Activated gamma-delta T cell (primary cell): ENCODE measurements around the gene MITF.

Experiments
- DNase-seq: peaks from one replicate; lab custom pipeline; 2025; lab: John Stamatoyannopoulos, UW

The MITF gene

DNA sequence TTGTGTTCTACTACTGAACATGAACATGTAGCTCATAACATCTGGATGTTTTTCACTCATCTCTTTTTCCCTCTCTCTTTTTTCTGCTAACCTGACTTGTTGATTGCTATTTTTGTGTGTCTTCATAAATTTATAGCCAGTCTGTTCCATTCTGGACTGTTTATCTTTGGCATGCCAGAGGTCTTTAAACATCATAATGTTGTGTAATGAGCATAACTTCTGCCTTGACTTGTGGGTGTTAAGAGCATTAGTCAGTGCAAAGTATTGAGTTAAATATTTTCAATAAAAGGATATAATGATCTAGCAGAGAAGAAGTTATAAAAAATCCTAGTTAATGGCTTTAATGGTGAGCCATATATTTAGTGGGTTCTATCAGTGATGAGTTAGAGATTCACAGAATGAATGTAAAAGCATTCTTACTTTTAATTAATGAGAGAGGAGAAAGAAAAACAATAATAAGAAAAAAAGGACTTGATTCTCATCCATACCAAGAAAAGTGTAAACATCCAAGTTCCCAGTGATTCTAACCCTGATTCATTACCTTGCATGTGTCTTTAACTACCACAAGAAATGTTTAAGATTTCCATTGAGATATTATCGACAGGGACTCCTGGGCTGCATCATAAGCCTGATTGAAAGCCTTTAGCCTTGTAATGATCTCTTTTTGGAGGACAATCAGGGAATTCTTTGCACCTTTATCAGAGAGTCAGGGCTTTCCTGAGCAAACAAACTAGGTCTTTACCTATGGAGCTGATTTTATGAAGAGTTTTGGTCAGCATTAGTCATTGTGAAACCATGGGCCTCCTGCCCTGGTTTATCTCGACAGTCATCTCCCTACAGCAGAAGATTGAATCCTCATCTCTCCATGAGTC, 22.9 kb downstream of the MITF start:
- no peak for DNase-seq

DNA sequence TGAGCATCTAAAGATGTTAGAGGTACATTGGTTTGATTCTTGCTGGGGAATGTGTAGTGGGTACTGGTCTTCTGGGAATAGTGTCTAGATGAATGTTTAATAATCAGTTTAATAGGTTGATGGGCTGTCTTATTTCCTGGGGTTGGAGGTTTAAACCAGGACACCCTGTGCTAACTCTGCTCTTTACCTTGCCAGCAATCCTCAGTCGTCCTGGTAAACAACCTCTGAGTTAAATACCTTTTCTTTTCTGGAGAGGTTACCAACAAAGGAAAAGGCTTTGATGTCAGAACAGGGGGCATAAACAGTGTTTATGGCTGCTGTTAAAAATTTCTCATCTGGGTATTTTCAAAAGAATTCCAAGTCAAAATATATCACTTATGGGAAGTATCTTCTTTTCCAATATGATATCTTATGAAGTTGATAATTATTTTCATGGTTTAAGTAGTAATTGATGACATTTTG, 23.5 kb downstream of the MITF start:
- DNase-seq: no peak

DNA sequence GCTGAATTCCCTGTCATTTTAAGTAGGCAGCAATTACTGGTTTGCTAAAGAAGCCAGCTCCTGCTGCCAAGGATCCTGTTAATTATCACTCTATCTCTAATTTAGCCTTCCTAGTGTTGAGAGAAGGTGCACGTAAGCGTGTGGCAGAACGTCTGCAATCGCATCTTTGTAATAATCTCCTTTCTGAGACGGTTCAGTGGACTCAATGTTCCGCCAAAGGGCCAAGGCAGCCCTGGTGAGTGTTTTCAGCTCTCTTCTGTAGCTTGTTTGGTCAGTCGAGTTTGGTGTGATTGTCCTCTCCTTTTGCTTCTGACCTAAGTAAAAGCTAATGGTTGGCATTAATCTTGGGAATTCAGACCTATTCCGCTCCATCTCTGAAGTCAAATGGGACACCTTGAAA, 24.2 kb downstream of the MITF start:
- DNase-seq: no peak

DNA sequence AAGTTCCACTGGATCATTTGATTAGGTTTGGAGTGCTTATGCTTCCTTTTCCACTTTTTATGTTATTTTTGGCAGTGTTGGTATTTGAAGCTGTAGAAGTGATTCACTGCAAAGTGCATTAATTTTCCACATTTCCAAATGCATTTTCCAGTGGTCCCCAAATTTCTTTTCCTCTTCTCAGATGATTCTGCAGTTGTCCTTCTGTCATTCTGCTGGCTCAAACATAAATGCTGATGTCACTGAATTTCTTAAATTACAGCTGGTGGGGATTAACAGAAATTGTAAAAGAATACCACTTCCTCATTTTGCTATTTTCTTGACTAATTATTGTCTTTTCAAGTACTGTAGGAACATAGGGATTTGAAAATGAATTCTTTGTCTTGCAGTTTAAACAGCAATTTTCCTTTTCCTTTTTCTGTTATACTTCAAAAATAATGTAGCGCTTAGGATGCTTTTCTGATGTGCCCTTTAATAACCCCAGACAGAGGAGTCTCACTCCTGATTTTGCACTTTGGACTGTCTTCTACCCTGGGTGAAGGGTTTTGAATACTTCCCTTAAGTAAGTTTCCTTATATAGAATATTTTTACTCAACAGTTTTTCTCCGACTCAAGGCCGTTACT, 25.0 kb downstream of the MITF start:
- DNase-seq: no peak

- DNase-seq: no peak
These were observed 25.6 kb downstream of the MITF start for GRCh38 chr3:69764861-69765260.

GRCh38 chr3:69766638-69767037, 27.4 kb downstream of the MITF start:
- DNase-seq: no peak

DNA sequence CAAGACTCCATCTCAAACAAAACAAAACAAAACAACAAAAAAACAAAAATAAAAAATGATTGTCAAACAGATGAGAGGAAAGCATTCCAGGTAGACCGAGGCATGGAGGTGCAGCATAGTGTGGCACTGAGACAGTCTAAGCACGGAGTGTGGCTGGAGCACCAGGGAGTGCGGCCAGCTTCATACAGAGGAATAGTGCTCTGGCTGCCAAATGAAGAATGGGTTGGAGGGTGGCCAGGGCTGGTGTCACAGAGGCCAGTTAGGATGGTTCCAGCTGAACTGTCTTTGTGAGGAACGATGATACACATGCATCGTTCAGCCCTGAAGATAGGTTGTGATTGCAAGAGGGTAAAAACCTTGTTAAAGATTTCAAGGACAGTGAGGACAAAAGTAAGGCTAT, 28.3 kb downstream of the MITF start:
- DNase-seq: no peak

GRCh38 chr3:69768438-69768837, 29.2 kb downstream of the MITF start:
- no peak for DNase-seq

- DNase-seq: no peak
These were observed 31.0 kb downstream of the MITF start for GRCh38 chr3:69770219-69770618.

DNA sequence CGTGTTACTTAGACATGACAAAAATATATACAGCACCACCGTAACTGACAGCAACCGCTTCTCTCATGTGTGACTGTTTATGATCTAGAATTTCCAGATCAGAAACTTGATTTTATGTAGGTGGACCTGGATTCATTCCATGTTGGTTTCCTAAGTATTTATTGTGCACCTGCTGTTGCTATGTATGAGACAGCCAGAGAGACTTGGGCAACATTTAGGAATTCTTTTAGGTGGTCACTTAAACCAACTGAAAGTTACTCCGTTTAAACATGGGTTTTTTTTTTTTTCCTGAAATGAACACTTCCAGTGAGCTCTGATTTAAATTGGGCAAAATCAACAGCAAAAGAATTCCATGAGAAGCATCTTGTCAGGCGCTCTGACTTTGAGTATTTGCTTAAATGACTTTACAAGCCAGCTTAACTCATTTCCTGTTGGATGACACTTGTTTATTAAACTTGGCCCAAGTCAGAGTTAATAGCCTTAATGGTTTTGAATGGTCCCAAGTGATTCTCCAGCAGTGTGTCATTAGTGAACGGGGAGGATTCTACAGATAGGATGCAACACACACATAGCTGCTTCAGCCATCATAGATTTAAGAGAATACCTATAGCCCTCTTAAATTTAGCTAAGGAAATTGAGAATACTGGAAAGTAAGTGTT, 31.8 kb downstream of the MITF start:
- no peak for DNase-seq

DNA sequence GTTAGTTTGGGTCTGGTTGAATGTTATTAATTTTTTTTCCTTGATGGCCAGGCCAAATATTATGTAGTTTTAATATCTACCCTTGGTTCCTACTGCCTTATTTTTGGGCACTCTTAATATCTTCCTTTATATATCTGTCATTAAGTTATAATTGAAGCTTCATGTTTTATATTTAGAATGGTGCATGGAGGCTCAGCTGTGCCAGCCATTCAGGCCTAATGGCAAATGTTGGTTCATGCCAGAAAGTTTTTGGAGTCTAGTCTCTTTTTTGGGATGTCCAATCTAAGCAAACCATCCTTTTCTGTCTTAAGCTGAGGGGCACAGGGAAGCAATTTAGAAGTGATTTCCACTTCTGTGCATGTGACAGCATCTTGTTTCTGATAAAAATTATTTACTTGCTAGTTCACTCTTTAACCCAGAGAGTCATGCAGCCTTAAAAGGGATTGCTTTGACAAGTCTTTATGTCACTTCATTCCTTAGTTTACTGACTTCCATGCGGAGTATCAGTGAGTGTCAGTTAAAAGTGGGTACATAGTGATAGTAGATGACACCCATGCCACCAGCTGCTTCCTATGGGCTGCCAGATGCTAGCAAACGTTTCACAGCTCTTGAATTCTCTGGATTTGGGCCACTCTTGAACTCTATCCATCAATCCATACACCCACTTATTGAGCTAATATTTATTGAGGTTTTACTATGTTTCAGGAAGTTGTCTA, 33.0 kb downstream of the MITF start:
- DNase-seq: no peak

DNA sequence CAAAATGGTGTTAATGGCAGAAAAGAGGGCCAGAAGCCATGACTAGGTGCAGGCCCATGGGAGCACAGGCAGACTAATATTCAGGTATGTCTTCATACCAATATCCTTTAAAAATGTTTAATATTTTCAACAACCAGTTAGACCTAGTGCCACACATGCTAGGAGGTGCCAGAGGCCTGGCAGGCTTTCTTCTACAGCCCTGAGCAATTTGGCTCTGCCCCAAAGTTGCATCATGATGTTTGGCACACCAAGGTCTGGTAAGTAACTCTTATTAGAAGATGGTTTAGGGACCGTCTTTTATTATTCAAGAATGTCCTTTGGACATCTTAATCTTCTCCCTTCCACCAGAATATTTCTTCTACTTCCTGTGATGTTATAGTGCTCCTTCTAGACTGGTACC, 34.8 kb downstream of the MITF start:
- no peak for DNase-seq

- no peak for DNase-seq
These were observed 36.5 kb downstream of the MITF start for GRCh38 chr3:69775751-69776150.

DNA sequence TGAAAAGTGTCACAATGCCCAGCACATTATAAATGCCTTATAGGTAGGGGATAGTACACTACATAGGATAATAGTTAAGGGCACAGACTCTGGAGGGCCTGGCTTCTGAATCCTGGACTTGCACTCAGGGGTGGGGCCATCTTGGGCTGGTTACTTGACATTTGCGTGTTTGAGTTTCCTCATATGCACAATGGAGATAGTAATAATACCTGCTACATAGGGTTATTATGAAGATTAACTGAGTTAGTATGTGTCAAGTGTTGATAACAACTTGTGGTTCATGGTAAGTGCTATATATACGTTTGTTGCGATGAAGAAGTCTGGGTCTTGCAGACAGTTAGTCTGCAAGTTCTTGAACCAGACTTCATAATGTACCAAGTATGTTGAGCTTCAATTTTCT, 37.0 kb downstream of the MITF start:
- DNase-seq: no peak

DNA sequence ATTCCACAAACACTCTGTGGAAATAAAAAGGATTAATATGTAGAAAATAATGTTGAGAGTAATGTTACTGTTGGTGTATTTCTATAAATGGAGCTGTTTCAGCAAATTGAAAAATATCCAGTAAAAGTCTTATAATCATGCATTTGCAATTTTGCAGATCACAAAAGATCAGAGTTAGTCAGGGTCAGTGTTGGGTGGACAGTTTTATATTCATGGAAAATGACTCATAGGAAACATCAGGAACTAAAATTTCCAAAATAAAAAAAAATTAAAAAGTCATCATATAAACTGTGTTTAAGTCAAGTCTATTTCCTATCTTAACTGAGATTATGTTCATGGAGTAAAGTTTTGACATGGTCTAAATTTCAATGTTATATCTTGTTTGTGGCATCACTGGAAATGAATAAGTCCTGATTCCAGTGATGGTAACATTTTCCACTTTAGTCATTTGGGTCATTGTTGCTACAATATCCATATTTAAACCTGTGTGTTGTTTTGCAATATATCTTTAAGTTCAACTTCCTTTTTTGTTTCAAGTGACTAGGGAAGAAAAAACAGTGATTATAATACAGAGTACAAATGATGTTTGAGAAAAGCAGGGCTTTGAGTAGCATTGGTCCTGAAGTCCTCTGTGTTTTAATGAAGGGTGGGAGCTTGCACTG, 37.8 kb downstream of the MITF start:
- DNase-seq: no peak

DNA sequence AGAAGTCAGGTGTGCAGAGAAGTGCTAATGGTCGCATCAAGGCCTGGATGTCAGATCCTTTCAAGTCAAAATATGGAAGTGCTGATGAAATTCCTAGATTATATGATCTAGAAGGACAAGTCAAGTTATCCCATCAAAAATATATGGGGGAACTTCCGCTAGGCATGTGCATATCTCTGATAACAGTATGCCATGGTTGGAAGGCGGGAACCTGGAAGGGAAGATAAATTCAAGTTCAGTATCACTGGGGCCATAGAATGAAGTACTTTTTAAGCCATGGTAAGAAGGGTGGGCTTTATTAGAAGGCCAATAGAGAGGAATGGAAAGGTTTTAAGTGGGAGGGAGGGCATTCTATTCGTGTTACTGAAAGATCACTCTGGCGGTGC, 38.3 kb downstream of the MITF start:
- DNase-seq: no peak

- DNase-seq: no peak
These were observed 42.3 kb downstream of the MITF start for GRCh38 chr3:69781593-69781992.

DNA sequence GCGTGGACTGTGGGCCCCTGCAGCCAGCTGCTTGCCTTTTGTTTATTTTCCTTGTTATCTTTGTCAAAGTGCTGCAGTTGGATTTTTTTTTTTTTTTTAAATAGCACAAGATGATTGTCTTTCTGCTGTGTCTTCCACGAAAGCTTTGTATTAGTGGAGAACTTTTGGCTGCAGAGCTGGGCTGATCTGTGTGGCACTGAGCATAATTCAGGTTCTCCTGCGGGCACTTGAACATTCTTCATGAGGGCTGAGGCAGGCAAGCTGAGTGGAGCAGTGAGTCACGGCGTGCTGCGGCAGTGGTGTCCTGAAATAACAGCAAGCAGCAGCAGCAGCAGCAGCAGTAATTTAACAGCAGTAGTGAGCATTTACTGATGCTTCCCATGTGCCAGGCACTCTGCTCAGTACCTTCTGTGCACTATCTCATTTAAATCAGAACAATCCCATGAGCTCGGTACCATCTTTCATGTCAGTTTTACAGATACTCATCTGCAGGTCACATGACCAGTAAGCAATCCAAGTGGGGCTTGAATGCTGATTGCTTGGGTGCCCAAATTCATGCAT, 45.8 kb downstream of the MITF start:
- DNase-seq: no peak

GRCh38 chr3:69785769-69786320, 46.6 kb downstream of the MITF start:
- DNase-seq: no peak

- DNase-seq: no peak
These were observed 47.6 kb downstream of the MITF start for GRCh38 chr3:69786854-69787253.
